GM18520 (cell line): ENCODE measurements around the gene OBI1.
A peak's percentile ranks its signal among the peaks of the same experiment; 100 is the strongest.

Source experiments
- ATAC-seq: cut with Tn5 transposase; IDR thresholded peaks from one replicate; pipeline ENCODE4 v1.9.1; 2021; ENCODE audit not compliant: unreplicated experiment

Gene OBI1, protein sequence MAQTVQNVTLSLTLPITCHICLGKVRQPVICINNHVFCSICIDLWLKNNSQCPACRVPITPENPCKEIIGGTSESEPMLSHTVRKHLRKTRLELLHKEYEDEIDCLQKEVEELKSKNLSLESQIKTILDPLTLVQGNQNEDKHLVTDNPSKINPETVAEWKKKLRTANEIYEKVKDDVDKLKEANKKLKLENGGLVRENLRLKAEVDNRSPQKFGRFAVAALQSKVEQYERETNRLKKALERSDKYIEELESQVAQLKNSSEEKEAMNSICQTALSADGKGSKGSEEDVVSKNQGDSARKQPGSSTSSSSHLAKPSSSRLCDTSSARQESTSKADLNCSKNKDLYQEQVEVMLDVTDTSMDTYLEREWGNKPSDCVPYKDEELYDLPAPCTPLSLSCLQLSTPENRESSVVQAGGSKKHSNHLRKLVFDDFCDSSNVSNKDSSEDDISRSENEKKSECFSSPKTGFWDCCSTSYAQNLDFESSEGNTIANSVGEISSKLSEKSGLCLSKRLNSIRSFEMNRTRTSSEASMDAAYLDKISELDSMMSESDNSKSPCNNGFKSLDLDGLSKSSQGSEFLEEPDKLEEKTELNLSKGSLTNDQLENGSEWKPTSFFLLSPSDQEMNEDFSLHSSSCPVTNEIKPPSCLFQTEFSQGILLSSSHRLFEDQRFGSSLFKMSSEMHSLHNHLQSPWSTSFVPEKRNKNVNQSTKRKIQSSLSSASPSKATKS

DNA sequence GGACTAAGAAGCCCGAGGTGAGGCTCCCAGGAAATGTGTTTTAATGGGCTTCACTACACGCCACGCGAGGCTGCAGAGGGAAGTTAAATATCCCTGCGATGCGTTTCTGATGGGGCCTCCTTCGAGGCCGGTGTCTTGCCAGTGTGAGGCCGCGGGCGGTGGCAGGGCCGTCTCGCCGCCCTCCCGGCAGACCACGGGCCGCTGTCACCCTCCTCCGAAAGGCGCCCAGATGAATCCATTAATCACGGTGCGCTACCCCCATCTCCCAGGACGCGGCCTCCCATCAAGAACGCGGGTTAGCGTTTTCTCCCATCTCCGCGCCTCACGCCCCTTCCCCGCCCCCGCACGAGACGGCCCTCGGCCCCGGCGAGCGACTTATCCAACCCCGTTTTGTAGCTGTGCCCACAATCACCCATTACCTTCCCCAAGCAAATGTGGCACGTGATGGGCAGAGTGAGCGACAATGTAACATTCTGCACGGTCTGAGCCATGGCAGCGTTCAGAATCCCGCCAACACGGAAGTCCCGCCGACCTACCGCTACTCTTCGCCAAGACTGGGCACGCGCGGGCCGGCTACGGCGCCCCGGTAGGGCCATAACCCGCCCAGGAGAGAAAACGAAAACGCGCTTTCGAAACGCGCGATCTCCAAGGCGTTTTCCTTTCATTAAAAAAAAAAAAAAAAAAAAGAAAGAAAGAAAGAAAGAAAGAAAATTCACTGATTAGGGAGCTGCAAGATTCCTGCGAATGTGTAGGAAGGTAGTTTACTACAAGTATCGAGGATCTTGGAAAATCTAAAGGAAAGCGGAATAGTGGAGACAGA is at the start of gene OBI1:
TSS of gene OBI1 (minus strand) at position 526 of the 820 bp plus-strand sequence. CDS start at position 491, 35 bp downstream.
- peak; percentile 68 for ATAC-seq

DNA sequence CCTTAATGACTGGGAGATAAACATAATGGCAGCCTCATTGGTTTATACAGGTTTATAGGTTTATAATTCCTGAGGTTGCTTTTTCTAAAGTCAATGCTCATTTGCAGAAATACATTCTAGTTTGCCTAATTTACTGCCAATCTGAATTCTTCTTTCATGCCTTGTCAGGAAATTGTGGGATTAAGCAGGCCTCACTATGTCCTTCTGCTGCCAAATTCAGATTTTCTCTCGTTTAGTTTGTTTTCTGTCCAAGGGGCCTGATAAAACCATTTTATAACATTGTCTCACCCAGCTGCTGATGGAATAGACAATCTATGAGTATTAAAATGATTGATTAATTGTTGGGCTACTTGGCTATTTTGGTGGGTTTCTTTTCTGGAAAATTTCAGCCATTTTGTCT is 42.4 kb upstream of the OBI1 start:
- no peak for ATAC-seq

DNA sequence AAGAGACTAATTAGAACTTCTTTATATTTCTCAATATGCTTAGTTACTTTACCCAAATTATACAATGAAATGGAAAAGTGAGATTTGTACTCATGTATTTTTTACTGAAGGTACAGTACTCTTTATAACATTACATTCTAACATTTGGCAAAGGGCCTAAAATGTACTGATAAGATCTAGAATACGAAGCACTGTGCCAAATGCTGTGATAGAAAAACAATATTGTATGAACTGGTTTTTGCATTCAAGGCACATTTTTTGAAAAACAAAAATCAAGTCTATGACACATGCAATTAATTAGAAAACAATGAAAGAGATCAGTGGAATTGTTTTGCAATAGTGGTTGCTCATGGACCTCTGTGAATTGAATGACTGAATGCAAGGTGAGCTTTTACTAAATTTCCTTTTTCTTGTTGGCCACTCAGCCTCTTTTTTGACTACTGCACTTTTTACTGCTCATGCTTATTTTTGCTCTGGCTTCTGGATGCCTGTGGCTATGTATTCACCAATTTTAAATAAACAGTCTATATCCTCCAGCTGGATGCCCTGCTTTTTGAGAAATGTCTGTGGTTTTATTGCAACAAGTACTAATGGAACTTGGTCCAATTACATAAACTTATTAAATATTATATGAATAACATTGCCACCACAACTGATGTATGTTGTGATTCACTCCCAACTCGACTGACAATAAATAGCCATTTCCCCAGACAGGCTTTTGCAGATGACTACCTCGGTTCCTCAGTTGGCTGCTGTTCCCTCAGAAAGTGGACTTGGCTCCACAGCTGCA is 41.4 kb upstream of the OBI1 start:
- ATAC-seq = no peak

DNA sequence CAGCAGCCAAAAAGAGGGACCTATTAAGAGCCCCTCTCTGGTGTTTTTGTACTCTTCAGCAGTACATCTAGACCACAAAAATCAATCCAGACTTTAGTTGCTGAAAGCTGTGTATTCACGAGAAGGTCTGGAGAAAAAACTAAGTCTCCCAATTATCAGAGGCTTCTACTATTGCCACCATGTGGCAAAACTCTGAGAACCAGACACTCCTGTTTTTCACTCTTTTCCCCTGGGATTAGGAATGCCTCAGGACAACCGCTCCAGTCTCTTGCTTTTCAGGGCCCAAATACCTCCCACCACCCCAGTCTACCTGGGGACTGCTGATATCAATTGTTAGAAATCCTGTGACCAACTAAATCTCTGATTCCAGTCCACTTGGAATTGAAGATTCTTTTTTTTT is 30.1 kb upstream of the OBI1 start:
- no peak for ATAC-seq

DNA sequence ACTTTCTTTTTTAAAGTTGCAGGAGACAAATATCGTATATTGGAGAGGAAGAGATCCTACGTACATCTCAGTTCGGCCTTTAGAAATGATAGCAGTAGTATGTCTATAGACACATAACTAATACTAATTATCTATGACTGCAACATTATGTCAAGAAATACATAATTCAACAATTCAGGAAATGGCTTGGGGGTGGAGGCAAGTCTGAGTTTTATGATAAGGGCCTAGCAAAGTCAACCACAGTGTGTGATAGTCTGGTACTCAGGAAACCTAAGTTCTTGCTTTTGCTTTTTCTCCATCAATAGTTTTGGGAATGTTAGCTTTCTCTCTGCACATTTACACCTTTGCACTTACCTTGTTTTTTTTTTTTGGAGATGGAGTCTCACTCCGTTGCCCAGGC is 27.5 kb upstream of the OBI1 start:
- no peak for ATAC-seq

DNA sequence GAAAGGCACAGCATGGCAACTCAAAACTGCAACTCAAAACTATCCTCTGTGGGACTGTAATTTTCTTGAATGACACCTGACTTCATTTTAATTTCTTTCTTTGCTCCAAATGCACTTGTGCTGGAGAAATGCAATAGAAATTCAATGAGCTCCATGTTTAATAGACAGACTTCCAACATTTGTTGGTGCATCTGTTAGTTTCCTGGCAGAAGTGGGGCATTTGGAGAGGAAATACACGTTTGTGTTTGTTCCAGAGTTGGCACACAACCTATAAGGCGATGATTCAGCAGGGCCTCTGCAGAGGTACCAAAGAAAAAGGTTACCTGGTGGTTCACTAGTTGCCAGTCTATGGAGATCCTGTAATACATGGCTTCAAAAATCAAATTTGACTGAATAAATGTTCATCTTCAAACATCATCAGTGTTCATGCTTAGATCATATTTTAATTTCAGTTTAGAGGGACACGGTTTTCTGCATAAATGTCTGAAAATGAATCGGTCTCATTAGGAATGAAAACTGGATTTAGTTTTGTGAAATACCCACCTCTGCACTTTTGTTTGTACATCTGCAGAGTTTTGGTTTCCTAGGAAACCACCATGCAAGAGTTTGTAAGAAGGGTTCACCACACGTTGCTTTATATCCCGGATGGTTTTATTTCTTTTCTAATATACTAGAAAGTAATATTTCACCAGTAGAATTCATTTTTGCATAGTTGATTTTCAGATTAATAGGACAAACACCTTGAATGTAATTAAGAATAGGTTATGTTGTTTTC is 21.8 kb upstream of the OBI1 start:
- ATAC-seq = no peak

DNA sequence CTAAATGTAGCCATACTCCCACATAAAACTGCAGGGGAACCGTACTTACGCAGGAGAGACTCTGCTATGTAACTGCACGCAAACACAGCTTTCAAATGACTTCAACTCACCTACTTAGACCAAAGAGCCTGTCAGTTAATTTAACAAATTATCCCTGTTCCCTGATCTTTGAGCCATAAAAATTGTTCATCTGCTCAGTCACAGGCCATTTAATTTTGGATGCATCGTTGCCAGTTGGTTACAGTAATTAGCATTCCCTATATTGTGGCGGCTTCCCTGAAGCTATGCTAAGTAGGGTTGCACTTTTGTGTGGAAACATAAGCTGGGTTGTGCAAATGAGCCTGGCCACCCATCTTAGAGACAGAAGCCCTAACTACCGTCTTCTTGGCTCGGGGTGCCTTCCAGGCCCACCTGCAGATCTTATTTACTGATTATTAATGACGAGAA is 21.2 kb upstream of the OBI1 start:
- ATAC-seq = no peak

DNA sequence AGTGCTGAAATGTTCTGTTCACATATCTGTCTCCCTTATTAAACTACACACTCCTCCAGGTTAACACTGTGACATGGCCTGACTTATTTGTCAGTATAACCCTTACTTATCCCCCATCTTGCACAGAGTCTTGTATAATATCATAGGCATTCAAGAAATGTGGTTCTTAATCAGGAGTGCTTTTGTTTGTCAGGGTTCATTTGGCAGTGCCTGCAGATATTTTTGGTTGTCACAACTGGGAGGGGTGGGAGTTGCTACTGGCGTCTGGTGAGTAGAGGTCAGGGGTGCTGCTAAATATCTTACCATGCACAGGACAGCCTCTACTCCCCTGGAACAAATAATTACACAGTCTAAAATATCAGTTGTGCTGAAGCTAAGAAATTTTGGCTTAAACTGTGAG is 20.4 kb upstream of the OBI1 start:
- ATAC-seq = no peak

DNA sequence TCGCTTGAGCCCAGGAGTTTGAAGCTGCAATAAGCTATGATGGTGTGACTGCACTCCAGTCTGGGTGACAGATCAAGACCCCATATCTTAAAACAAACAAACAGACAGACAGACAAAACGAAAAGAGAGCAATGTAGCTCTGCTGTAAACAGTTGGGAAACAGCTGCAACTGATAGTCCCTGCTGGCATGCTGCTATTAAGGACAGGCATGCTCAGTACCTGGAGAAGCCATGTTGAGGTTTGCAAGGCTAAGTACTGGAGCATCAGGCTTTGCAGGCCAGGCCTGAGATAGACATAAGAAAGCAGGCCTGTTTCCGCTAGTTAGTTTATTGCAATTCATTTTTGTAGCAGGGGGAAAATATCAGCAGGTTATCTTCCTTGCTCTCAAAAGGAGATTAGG is 16.2 kb upstream of the OBI1 start:
- ATAC-seq = no peak

DNA sequence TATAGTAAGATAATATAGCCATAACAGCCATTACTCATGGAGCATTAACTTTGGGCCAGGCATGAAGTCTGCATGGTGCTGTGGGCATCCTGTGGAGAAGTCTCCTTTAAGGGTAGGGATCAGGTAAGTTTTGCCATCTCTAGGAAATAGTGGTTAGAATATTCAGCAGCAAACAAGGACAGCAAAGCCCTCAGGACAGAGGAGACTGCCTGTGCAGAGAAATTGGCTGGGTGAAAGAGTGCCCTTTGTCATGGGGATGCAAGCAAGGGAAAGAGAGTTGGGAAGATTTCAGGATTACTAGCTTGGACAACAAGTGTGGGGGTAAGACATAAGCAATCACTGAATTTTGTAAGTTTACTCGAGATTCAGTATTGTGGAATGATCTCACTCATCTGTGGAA is 15.7 kb upstream of the OBI1 start:
- no peak for ATAC-seq

DNA sequence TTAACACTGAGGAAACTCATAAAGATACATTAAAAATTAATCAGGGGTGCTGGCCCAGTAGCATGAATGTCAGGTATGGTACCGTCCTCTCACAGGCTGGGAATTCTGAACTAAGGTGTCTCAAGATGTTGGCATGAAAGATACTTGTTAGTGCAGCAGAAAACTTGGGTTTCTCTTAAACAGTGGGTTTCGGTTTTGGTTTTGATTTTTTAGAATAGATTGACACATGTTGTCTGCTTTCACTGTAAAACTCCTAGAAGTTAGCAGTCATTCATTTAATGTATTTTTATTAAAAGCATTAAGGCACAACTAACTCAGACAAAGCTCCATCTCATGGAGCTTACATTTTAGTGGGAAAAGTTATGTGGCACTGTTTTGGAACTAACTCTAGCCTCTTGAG is 3.5 kb upstream of the OBI1 start:
- ATAC-seq = no peak

DNA sequence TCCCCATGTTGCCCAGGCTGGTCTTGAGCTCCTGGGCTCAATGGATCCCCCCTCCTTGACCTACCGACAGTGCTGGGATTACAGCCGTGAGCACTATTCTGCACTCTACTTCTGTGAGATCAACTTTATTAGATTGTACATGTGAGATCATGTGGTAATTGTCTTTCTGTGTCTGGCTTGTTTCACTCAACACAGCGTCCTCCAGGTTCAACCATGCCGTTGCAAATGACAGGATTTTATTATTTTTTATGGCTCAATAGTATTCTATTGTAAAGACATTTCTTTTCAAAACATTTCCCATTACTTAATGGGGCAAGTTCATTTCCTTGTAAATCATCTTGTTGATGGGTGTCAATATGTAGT is 1.5 kb upstream of the OBI1 start:
- ATAC-seq = no peak

DNA sequence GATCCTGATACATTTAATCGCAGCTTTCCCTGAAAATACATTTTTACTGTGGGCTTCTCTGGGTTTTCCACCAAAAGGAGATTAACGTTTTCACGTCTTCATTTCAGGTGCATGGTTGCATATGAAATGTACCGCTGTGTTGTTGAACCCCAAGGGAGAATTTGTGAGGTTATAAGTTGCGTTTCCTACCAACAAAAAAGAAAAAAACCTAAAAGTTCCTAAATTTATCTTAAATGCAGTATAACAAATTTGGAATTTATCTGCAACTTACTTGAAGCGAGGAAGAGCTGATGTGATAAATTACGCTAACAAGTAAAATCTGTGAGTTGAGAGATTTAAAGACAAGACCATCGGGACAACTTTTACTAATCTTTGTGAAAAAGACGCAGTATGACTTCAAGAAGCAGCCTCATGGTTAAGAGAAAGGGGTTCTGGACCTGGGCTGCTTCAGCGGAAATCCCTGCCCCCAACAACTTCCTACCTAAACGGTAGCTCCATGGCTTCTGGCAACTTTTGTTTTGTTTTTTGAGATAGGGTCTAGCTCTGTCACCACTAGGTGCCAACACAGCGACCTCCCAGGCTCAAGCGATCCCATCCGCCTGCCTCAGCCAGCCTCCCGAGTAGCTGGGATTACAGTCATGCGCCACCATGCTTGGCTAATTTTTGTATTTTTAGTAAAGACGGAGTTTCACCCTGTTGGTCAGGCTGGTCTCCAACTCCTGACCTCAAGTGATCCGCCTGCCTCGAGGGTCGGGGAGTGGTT is 958 bp upstream of the OBI1 start:
- no peak for ATAC-seq

DNA sequence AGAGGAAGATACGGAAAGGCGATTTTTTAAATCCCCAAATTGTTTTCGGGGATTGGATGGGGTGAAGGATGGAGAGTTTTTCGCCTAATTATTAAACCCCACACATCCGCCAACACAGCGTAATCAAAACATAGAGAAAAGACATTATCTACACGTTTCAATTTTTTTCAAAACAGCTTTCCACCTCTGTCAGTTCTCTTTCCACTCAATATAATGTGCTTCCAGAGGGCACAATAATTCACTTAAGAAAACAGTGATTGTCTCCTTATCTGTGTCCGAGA is 435 bp upstream of the OBI1 start:
- ATAC-seq = no peak

DNA sequence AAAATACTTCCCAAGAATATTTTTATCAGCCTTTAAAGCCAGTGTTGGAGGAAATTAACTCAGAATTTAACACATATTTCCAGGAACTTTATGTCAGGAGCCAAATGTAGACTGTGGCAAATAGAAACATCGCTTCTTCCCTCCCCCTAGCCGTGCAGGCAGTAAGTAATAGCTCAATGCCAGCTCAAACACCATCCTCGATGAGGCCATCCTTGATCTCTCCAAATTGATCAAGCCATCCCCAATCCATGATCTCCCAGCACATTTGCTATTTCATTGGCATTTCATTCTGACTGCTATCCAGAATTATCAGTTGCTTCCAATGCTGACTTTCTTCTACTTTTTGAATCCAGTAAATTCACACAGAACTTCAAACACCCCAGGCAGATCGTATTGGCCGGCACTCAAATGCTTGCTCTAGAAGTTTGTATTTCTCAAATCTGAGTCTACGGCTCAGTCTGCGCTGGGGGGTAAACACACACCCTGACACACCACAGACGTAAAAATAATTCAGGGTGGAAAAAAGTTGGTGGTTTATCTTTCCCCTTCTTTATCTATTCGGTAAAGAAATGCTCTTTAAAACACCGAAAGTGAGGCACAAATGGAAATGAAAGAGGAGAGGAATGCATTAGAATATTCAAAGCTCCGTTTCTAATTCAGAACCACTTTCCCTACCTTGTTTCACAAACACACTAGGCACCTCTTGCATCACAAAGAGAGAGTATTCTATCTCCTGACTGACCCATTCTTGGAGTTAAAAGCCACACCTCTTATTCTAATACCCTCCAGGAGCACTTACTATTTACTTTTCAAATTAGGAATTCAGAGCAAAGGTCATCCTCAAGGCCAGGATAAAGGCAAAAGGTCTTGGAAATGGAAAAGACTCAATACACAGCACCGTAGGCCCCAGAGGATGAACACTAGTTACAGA is 991 bp downstream of the OBI1 start:
- ATAC-seq = peak; percentile 17

DNA sequence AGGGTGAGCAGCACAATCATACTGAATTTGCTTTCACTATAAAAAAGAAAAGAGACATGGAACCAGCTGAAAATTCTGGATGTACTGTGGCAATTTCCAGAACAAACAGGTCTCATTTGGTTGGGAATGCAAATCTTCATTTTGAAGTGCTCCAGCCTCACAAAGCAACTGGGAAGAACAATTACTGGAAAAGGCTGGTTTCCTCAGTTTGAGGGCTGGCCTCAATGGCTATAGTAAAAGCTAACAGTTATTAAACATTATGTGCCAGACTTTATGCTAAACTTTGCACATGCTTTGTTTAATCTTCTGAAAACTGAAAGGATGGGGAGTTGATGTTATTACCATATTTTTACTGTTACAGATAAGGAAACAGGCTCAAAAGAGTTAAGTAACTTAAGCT is 3.0 kb downstream of the OBI1 start:
- no peak for ATAC-seq

DNA sequence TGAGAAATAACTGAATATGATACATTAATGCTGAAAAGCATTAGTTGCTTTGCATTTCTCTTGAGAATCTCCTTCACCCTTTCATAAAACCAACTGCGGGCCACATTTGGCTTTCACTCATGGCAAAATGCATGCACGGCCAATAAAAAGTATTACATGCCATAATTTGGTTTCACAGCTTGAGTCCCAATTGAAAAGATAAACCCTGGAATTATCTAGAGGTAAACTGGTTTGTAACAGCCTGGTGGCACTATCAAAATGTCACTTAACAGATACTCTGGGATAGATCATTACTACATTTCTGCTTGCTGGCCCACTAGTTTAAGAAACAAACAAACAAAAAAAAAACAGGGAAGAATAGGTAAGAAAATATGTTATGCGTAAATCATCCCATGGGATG is 3.9 kb downstream of the OBI1 start:
- no peak for ATAC-seq

DNA sequence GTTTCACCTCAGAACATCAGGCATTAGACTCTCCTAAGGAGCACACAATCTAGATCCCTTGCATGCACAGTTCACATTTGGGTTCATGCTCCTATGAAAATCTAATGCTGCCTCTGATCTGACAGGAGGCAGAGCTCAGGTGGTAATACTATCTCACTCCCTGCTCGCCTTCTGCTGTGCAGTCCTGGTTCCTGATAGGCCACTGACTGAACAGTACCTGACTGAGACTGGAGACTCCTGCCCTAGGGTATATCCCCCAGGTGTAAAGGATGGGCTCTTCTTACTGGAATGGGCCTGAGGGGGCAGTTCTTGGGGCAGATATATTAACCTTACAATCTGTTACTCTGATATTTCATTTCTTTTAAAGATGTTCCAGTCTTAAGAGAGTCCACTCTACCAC is 6.3 kb downstream of the OBI1 start:
- ATAC-seq = no peak

DNA sequence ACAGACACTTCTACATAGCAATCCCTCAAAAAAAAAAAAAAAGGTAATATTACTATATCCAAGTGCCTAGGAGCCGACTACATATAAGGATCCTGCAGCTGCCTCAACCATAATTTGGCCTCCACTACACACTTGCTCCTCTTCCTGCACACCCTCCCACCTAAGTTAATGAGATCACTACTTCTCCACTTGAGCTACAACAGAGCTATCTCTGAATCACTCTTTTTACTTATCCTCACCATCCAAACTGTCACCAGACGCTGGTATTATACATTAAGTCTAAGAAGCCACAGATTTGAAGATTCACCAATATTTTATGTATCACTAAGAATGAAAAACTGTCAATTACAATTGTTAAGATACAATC is 8.3 kb downstream of the OBI1 start:
- ATAC-seq = no peak
